Stimulated activated naive CD4-positive, alpha-beta T cell (primary cell): ENCODE results near the gene MDM2.
"Not testable (repeated sequence)": the region's sequence is repeated elsewhere in the genome, so short reads cannot be mapped to it uniquely, and the experiment has no call there.

Experiments
- DNase-seq, 6 experiments: peaks; one replicate each; lab custom pipeline; 2025; lab: John Stamatoyannopoulos, UW

The MDM2 gene

DNA sequence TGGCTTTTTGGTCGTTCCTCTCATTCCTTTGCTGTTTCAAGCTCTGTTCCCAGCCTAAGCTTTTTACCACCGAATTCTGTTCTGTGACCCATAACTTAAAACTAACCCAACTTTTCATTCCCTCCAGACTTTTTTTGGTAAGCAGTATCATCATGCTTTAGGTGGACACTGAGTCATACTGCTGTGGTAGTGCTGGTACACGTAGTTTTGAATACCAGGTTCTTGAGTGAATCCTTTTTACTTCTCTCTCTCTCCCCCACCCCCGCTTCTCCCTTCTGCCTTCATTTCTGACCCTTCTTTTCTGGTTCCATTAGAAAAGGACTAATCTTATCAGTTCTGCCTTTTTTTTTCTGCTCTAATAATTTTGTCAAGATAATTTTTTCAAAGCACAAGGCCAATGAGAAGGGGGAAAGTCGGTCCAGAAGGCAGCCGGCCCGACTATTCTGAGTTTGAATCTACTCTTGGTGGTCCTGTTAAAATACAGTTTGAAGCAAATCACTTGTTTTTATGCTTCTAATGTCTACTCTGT lies 2.3 kb upstream of the MDM2 start:
- DNase-seq = no peak

DNA sequence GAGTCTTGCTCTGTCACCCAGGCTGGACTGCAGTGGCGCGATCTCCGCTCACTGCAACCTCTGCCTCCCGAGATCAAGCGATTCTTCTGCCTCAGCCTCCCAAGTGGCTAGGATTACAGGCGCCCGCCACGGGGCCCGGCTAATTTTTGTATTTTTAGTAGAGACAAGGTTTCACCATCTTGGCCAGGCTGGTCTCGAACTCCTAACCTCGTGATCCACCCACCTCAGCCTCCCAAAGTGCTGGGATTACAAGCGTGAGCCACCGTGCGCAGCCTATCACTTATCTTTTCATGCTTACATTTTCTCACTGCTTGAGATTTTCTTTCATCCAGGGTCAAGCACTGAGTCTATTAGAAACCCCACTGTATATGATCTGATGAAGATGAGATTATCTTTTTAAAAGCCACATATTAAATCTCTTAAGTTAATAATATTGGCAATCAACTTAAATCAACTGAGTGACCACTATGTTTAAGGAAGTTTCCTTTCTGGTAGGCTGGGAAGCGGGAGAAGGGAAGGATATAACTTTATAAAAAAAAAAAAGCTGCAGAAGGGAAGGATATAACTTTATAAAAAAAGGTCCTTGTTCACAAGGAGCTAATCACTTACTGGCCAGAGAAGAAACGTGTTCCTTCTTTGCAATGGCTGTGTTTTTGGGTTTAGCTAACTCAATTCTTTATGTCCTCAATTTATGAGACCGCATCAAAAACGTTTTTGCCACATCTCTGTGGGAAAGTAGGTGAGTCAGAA lies 1.3 kb upstream of the MDM2 start:
- no peak for DNase-seq

GRCh38 chr12:68807274-68807575 lies 752 bp upstream of the MDM2 start:
- not testable (repeated sequence) for DNase-seq

DNA sequence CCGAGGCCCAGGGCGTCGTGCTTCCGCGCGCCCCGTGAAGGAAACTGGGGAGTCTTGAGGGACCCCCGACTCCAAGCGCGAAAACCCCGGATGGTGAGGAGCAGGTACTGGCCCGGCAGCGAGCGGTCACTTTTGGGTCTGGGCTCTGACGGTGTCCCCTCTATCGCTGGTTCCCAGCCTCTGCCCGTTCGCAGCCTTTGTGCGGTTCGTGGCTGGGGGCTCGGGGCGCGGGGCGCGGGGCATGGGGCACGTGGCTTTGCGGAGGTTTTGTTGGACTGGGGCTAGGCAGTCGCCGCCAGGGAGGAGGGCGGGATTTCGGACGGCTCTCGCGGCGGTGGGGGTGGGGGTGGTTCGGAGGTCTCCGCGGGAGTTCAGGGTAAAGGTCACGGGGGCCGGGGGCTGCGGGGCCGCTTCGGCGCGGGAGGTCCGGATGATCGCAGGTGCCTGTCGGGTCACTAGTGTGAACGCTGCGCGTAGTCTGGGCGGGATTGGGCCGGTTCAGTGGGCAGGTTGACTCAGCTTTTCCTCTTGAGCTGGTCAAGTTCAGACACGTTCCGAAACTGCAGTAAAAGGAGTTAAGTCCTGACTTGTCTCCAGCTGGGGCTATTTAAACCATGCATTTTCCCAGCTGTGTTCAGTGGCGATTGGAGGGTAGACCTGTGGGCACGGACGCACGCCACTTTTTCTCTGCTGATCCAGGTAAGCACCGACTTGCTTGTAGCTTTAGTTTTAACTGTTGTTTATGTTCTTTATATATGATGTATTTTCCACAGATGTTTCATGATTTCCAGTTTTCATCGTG lies 612 bp downstream of the MDM2 start:
- DNase-seq = peak in 4 of 6 experiments; percentile 11 to 40 (median 26)

DNA sequence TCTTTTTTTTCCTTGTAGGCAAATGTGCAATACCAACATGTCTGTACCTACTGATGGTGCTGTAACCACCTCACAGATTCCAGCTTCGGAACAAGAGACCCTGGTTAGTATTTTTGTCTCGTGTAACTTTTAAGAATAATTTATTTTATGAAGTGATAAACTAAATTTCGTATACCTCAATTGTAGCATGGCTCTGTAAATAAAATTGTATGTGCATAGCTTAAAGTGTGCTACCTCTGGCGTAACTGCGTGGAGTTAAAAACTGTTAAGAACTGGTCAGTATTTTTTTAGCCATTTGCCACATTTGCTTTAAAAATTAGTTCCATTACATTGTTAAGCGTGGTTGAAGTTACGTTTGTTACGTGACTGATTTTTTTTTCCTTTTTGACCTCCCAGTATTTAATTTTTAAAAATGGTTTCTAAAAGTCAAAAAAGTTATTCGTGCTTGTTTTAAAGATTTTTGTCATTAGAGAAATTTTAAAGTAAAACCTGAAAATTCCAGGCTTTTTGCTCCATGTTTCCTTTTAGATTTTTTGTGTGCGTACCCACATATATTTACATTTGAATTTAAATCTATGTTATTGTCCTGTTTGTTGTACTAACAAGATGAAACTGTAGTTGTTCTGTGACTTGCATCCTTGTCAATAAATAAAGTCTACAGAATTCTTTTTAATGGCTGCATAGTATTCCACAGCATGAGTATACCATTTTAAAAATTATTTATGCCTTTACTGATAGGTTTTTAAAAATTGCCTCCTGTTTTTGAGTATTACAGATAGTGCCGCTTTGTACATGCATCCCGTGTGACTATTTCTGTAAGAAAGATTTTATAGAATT lies 1.4 kb downstream of the MDM2 start:
- no peak for DNase-seq

- not testable (repeated sequence) for DNase-seq
Observed at GRCh38 chr12:68810027-68810389, 2.0 kb downstream of the MDM2 start.

GRCh38 chr12:68811573-68811972 lies 3.6 kb downstream of the MDM2 start:
- not testable (repeated sequence) for DNase-seq

GRCh38 chr12:68812553-68813241 lies 4.7 kb downstream of the MDM2 start:
- DNase-seq = no peak

DNA sequence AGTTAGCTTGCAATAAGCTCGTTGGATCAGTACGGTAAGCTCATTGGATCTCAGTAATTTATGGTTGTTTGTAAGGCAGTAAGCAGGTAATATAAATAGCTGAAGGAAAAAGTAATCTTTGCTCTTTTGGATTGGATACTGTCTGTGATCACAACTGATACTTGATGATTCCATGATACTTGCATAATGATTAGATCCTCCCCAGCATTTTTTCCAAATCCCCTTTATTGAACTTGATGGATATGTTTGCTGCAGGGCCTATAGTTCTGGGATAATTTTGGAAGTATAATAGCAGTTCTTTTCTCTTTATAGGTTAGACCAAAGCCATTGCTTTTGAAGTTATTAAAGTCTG lies 5.2 kb downstream of the MDM2 start:
- DNase-seq = no peak

- no peak for DNase-seq
Observed at GRCh38 chr12:68814490-68815231, 6.7 kb downstream of the MDM2 start.

DNA sequence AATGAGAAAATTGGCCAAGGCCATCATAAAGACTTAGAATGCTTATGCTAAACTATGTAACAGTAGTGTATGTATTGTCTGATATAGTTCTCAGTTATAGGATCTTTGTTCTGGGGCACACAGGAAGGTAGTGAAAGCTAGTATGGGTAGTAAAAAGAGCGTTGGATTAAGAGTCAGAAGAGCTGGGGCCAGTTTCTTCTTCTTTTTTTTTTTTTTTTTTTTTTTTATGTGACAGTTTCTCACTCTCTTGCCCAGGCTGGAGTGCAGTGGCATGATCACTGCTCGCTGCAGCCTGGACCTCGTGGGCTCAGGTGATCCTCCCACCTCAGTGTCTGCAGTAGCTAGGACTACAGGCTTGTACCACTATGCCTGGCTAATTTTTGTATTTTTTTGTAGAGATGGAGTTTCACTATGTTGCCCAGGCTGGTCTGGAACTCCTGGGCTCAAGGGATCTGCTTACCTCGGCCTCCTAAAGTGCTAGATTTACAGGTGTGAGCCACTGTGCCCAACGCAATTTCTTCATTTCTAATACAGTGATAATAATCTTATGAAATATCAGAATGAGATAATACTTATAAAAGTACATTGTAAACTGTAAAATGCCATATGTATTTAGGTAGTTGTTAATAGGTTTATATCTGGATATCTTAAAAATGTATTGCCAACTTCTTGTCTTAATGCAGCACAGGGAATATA lies 7.4 kb downstream of the MDM2 start:
- DNase-seq = no peak

DNA sequence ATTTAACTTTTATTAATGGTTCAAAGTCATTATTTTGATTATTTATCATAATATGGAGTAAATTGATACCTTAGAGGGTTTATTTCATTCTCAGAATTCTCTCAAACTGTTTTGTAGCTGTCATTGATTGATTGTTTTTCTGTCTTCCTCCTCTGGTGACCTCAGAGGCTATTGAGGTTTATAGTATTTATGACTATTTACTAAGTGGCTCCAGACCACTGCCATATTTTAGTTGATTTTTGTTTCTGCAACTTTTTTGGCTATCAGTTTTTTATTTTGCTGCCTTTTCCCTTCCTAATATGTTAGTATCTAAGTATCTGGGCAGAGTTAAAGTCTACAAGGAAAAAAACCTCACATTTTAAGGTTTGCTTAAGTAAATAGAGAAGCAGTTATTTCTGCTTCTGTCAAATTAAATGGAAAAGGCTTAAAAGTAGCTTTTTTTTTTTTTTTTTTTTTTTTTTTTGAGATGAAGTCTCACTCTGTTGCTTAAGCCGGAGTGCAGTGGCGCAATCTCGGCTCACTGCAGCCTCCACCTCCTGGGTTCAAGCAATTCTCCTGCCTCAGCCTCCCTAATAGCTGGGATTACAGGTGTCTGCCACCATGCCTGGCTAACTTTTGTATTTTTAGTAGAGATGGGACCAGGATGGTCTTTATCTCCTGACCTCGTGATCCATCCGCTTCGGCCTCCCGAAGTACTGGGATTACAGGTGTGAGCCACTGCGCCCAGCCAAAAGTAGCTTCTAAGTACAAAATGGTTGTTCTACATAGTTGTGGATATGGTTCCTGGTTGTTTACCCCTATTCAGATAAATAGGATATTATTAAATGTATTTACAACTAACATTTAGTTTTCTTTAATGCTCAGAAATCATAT lies 8.2 kb downstream of the MDM2 start:
- no peak for DNase-seq

- not testable (repeated sequence) for DNase-seq
Observed at GRCh38 chr12:68819481-68819880, 11.5 kb downstream of the MDM2 start.

GRCh38 chr12:68821357-68822188 lies 13.6 kb downstream of the MDM2 start:
- DNase-seq = no peak

- DNase-seq = no peak
Observed at GRCh38 chr12:68823696-68824095, 15.7 kb downstream of the MDM2 start.

GRCh38 chr12:68824131-68824530 lies 16.2 kb downstream of the MDM2 start:
- DNase-seq = no peak

- DNase-seq = no peak
Observed at GRCh38 chr12:68824597-68825250, 16.7 kb downstream of the MDM2 start.

GRCh38 chr12:68825569-68826217 lies 17.7 kb downstream of the MDM2 start:
- DNase-seq = no peak
